A673 (cell line): ENCODE results near the gene CATSPERE. TPM values are rescaled to one million over a fixed set of nuclear protein-coding genes. Genes with fewer than 3 reads are reported as not detected.

Experiments
- BruUV-seq: library from RNA; stranded (reverse); fragments of 400-500 nt; replicated peaks from 2 replicates; lab custom pipeline; 2021; lab: Mats Ljungman, UMichigan
- CTCF ChIA-PET: fragments of 300-600 bp; sonication (Branson Sonifier 250); formaldehyde crosslinking; loops from one replicate; lab custom pipeline; 2022; ENCODE audit warnings: antibody characterized with exemption; lab: Charles Lee
- POLR2A ChIA-PET: fragments of 300-600 bp; sonication (Branson Sonifier 250); formaldehyde crosslinking; loops from one replicate; lab custom pipeline; 2022; ENCODE audit warnings: antibody characterized with exemption; ENCODE audit not compliant: low non-redundant PET; lab: Charles Lee
- DNase-seq: peaks from one replicate; pipeline ENCODE4 v3.0.0-alpha.2; 2015; ENCODE audit warnings: low spot score
- H3K27ac ChIP-seq: fragments of 200-600 bp; sonication (generic); 2 replicates; pipeline ENCODE4 v1.5.1; 2016; ENCODE audit warnings: mixed run types, low read depth, mild to moderate bottlenecking, mixed read lengths, antibody characterized with exemption, low read length; ENCODE audit not compliant: poor library complexity, severe bottlenecking
- H3K27me3 ChIP-seq: fragments of 200-600 bp; sonication (generic); replicated peaks from 2 replicates; pipeline ENCODE4 v1.6.1; 2017; ENCODE audit warnings: mixed run types, low read depth, mild to moderate bottlenecking, mixed read lengths, antibody characterized with exemption, low read length; ENCODE audit not compliant: insufficient read depth, poor library complexity
- H3K36me3 ChIP-seq: fragments of 200-600 bp; sonication (generic); 2 replicates; pipeline ENCODE4 v1.6.1; 2016; ENCODE audit warnings: mixed run types, mild to moderate bottlenecking, mixed read lengths, antibody characterized with exemption, low read length; ENCODE audit not compliant: insufficient read depth, poor library complexity, severe bottlenecking
- H3K4me1 ChIP-seq: fragments of 200-600 bp; sonication (generic); 2 replicates; pipeline ENCODE4 v1.6.1; 2017; ENCODE audit warnings: mixed run types, mild to moderate bottlenecking, mixed read lengths, antibody characterized with exemption, low read length; ENCODE audit not compliant: insufficient read depth, poor library complexity, severe bottlenecking
- H3K4me3 ChIP-seq: fragments of 200-600 bp; sonication (generic); 2 replicates; pipeline ENCODE4 v1.5.1; 2016; ENCODE audit warnings: low read depth, mixed run types, mild to moderate bottlenecking, mixed read lengths, low read length; ENCODE audit not compliant: poor library complexity, severe bottlenecking
- H3K9me3 ChIP-seq: fragments of 200-600 bp; sonication (generic); 2 replicates; pipeline ENCODE4 v1.6.1; 2016; ENCODE audit warnings: mixed run types, low read depth, mild to moderate bottlenecking, mixed read lengths, antibody characterized with exemption, low read length; ENCODE audit not compliant: poor library complexity, severe bottlenecking
- CTCF ChIP-seq: fragments of 300-800, 200-600 bp; sonication (generic); conservative IDR thresholded peaks from 2 replicates; pipeline ENCODE4 v1.5.1; 2017; ENCODE audit warnings: low read depth, mild to moderate bottlenecking, antibody characterized with exemption, low read length, moderate library complexity, mixed read lengths
- EZH2 ChIP-seq: fragments of 200-600 bp; sonication (generic); IDR thresholded peaks from 2 replicates; pipeline ENCODE4 v1.6.1; 2017; ENCODE audit warnings: borderline replicate concordance, low read depth, mild to moderate bottlenecking, mixed read lengths, antibody characterized with exemption, low read length; ENCODE audit not compliant: poor library complexity, severe bottlenecking
- intact Hi-C: fragments of 100-400 bp; cut with micrococcal nuclease; formaldehyde crosslinking; loops from one replicate; pipeline ENCODE4 v1.10.0; 2022; ENCODE audit not compliant: unreplicated experiment
- total RNA-seq: library from RNA; stranded (reverse); gene quantifications from 2 replicates; pipeline ENCODE4 v1.2.3, GENCODE V29; 2021

The CATSPERE gene
- total RNA-seq, 1 experiment from 2014 or later, result 0.45 TPM

DNA sequence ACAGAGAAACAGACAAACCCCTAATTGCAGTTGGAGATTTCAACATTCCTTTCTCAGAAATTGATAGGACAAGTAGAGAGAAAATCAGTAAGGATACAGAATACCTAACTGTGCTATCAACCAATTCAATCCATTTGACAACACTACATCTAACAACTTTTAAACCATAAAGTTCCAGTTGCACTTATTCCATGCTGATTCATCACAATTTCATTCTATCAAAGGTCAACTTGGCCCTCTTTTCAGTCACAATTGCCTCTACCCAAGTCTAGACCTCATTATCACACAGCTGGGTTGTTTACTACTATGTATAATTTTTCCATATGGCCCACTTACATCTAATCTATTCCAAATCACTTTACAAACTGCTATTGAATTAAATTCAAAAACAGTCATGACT lies 172.1 kb downstream of the CATSPERE start:
- intact Hi-C loops, result no loop called here
- BruUV-seq, result no TSS peak
- Histone ChIP-seq H3K27ac (no peak overlapping the region), H3K4me3 (no peak overlapping the region), H3K36me3 (no peaks in the 10 kb centered on the region), H3K27me3 (peaks cover 12% of the 10 kb centered on the region), H3K4me1 (no peaks in the 10 kb centered on the region), H3K9me3 (no peaks in the 10 kb centered on the region)
- TF ChIP-seq CTCF (no peak), EZH2 (no peak)
- ChIA-PET POLR2A (no interaction called here), CTCF (no interaction called here)
- DNase-seq, result no peak

DNA sequence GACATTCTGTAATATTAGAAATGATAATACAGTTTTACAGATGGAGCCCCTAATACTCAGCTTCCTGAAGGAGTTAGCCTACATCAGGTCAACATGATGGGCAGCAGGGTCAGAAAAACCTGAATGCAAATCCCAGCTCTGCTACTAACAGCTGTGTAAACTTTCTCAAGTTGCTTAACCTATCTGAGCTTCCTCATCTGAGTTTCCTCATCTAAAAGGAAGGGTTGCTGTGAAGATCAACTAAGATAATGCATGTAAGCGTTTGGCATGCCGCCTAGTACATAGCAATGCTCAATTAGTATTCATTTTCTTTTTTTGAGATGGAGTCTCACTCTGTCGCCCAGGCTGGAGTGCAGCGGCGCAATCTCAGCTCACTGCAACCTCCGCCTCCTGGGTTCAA lies 173.5 kb downstream of the CATSPERE start:
- Histone ChIP-seq H3K4me3 (no peak overlapping the region), H3K27me3 (peaks cover 16% of the 10 kb centered on the region), H3K27ac (no peak overlapping the region), H3K9me3 (no peaks in the 10 kb centered on the region), H3K36me3 (no peaks in the 10 kb centered on the region), H3K4me1 (no peaks in the 10 kb centered on the region)
- POLR2A ChIA-PET, result no interaction called here
- CTCF ChIA-PET, result no interaction called here
- BruUV-seq, result no TSS peak
- TF ChIP-seq CTCF, result no peak
- no peak for TF ChIP-seq EZH2
- intact Hi-C loops, result no loop called here
- DNase-seq, result no peak

- no peak overlapping the region for H3K27ac ChIP-seq
- no peaks in the 10 kb centered on the region for H3K9me3 ChIP-seq
- no peaks in the 10 kb centered on the region for H3K4me1 ChIP-seq
- H3K27me3 ChIP-seq, result peaks cover 31% of the 10 kb centered on the region
- TF ChIP-seq EZH2 (no peak), CTCF (no peak)
- H3K36me3 ChIP-seq, result no peaks in the 10 kb centered on the region
- no peak for DNase-seq
- BruUV-seq, result no TSS peak
- H3K4me3 ChIP-seq, result no peak overlapping the region
- ChIA-PET POLR2A (no interaction called here), CTCF (no interaction called here)
- intact Hi-C loops, result no loop called here
These were observed 175.6 kb downstream of the CATSPERE start for GRCh38 chr1:244636488-244637259.
